Left ventricle myocardium inferior (tissue), 1 donor: ENCODE measurements around the gene TEX101. TPM values are rescaled to one million over a fixed set of nuclear protein-coding genes. Genes with fewer than 3 reads are reported as not detected.
"Not testable (repeated sequence)": the region's sequence is repeated elsewhere in the genome, so short reads cannot be mapped to it uniquely, and the experiment has no call there.

Source experiments
- DNase-seq: peaks from one replicate; pipeline ENCODE4 v3.0.0-alpha.2; 2020
- H3K27ac ChIP-seq: fragments of 200-600 bp; replicated peaks from 2 replicates; pipeline ENCODE4 v1.8.0; 2021
- H3K27me3 ChIP-seq: fragments of 200-600 bp; 2 replicates; pipeline ENCODE4 v1.8.0; 2021; ENCODE audit warnings: low read depth
- H3K36me3 ChIP-seq: fragments of 200-600 bp; 2 replicates; pipeline ENCODE4 v1.8.0; 2021
- H3K4me1 ChIP-seq: fragments of 200-600 bp; 2 replicates; pipeline ENCODE4 v1.8.0; 2021
- H3K4me3 ChIP-seq: fragments of 200-600 bp; 2 replicates; pipeline ENCODE4 v1.8.0; 2021; ENCODE audit warnings: mild to moderate bottlenecking, moderate library complexity
- H3K9me3 ChIP-seq: fragments of 200-600 bp; replicated peaks from 2 replicates; pipeline ENCODE4 v1.8.0; 2021
- CTCF ChIP-seq: fragments of 200-600 bp; IDR thresholded peaks from 2 replicates; pipeline ENCODE4 v1.8.0; 2021; ENCODE audit warnings: antibody characterized with exemption, mild to moderate bottlenecking, borderline replicate concordance
- intact Hi-C: fragments of 100-400 bp; cut with micrococcal nuclease; formaldehyde crosslinking; loops from one replicate; pipeline ENCODE4 v1.11.0; 2022
- total RNA-seq: library from RNA; stranded (reverse); fragmentation: NEBNext Ultra II Directional; extraction: Animal tissue kit (Norgen Biotek cat#: 25700); gene quantifications from one replicate; pipeline ENCODE4 v1.2.1, GENCODE V29; 2021
- donor health status: DM: no; HTN: yes; CAD: no; lungs with severe emphysema.

TEX101 gene
- total RNA-seq, 1 donor from 2014 or later, result not detected

GRCh38 chr19:43439032-43439708, 24.5 kb downstream of the TEX101 start:
- Histone ChIP-seq H3K9me3 (no peaks in the 10 kb centered on the region), H3K27me3 (peaks cover 8% of the 10 kb centered on the region), H3K4me1 (peaks cover 13% of the 10 kb centered on the region), H3K27ac (peak overlapping the region; percentile 77), H3K4me3 (peak overlapping the region; percentile 2), H3K36me3 (no peaks in the 10 kb centered on the region)
- no peak for TF ChIP-seq CTCF
- DNase-seq, result no peak
- intact Hi-C loops, result no loop called here

DNA sequence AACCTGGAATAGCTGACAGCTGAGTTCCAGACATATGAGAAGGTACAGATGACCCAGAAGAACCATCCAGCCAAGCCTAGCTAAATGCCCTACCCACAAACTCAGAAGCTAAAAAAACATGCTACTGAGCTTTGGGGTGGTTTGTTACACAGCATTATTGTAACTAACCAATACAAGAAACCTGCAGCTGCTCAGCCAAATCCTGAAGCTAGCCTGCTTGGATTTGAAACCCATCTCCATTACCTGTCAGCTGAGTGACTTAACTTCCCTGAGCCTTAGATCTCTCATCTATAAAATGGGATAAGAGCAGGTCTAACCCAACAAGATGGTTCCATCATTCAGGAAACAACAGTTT, 25.0 kb downstream of the TEX101 start:
- Histone ChIP-seq H3K4me3 (no peak overlapping the region), H3K36me3 (no peaks in the 10 kb centered on the region), H3K27me3 (peaks cover 8% of the 10 kb centered on the region), H3K4me1 (peaks cover 13% of the 10 kb centered on the region), H3K27ac (peak overlapping the region; percentile 77), H3K9me3 (no peaks in the 10 kb centered on the region)
- TF ChIP-seq CTCF, result no peak
- DNase-seq, result no peak
- intact Hi-C loops, result no loop called here

DNA sequence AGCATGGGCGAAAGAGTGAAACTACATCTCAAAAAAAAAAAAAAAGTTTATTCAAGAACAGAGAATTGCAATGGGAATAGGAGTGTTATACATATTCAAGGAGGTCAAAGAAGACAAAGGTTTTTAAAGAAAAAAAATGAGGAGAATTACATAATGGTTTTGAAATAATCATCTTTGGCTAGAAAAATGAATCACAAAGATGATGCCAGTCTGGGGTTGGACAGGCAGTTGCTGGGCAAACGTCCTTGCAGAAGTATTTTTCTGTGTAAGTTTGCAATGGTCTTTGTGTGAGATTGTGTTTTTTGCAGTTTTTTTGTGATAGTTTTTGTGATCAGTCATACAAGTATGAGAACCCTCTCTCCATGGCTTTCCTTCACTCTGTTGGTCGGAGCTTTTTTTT, 27.0 kb downstream of the TEX101 start:
- H3K4me1 ChIP-seq, result peaks cover 13% of the 10 kb centered on the region
- H3K27ac ChIP-seq, result no peak overlapping the region
- TF ChIP-seq CTCF, result no peak
- H3K36me3 ChIP-seq, result no peaks in the 10 kb centered on the region
- H3K27me3 ChIP-seq, result peaks cover 8% of the 10 kb centered on the region
- intact Hi-C loops, result no loop called here
- no peak for DNase-seq
- no peak overlapping the region for H3K4me3 ChIP-seq
- H3K9me3 ChIP-seq, result no peaks in the 10 kb centered on the region

DNA sequence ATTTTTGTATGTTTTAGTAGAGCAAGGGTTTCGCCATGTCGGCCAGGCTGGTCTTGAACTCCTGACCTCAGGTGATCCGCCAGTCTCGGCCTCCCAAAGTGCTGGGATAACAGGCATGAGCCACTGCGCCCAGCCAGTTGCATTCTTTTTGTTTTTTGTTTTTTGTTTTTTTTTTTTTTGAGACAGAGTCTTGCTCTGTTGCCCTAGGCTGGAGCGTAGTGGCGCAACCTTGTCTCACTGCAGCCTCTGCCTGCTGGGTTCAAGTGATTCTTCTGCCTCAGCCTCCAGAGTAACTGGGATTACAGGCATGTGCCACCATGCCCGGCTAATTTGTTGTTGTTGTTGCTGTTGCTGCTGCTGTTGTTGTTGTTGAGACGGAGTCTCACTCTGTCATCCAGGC, 29.4 kb downstream of the TEX101 start:
- intact Hi-C loops, H3K4me3 ChIP-seq, H3K27ac ChIP-seq, H3K36me3 ChIP-seq, DNase-seq, H3K27me3 ChIP-seq, H3K9me3 ChIP-seq, H3K4me1 ChIP-seq: not testable (repeated sequence)

- Histone ChIP-seq H3K4me1 (peaks cover 3% of the 10 kb centered on the region), H3K9me3 (no peaks in the 10 kb centered on the region), H3K27me3 (no peaks in the 10 kb centered on the region), H3K4me3 (no peak overlapping the region), H3K27ac (no peak overlapping the region), H3K36me3 (no peaks in the 10 kb centered on the region)
- no peak for TF ChIP-seq CTCF
- intact Hi-C loops, result no loop called here
- DNase-seq, result no peak
These were observed 30.0 kb downstream of the TEX101 start for GRCh38 chr19:43444531-43445287.

- Histone ChIP-seq H3K36me3 (no peaks in the 10 kb centered on the region), H3K27me3 (no peaks in the 10 kb centered on the region), H3K27ac (no peak overlapping the region), H3K9me3 (no peaks in the 10 kb centered on the region), H3K4me1 (peaks cover 3% of the 10 kb centered on the region), H3K4me3 (no peak overlapping the region)
- no peak for DNase-seq
- intact Hi-C loops, result no loop called here
- no peak for TF ChIP-seq CTCF
These were observed 30.7 kb downstream of the TEX101 start for GRCh38 chr19:43445426-43445825.
